ENCODE results near the gene SIAH2.
"Not testable (repeated sequence)": the region's sequence is repeated elsewhere in the genome, so short reads cannot be mapped to it uniquely, and the experiment has no call there.

The SIAH2 gene

GRCh38 chr3:150800722-150801121 is 37.8 kb upstream of the SIAH2 start:
- H3K4me3 ChIP-seq (ENCODE audit: low read depth, low read length): no peak overlapping the region
- no peak for DNase-seq (ENCODE audit: low read depth)
- TF ChIP-seq CTCF (conservative IDR thresholded peaks at IDR 0.05; ENCODE audit: low read depth, low read length): no peak

- DNase-seq (ENCODE audit: low read depth): peak; percentile 28
- H3K4me3 ChIP-seq (ENCODE audit: low read depth, low read length): no peak overlapping the region
- no peak for TF ChIP-seq CTCF (conservative IDR thresholded peaks at IDR 0.05; ENCODE audit: low read depth, low read length)
Observed at GRCh38 chr3:150798122-150798618, 35.2 kb upstream of the SIAH2 start.

GRCh38 chr3:150797155-150797554 is 34.2 kb upstream of the SIAH2 start:
- no peak for DNase-seq (ENCODE audit: low read depth)
- no peak overlapping the region for H3K4me3 ChIP-seq (ENCODE audit: low read depth, low read length)
- no peak for TF ChIP-seq CTCF (conservative IDR thresholded peaks at IDR 0.05; ENCODE audit: low read depth, low read length)

- not testable (repeated sequence) for H3K4me3 ChIP-seq (ENCODE audit: low read depth, low read length); DNase-seq (ENCODE audit: low read depth)
Observed at GRCh38 chr3:150796527-150796926, 33.6 kb upstream of the SIAH2 start.

- TF ChIP-seq CTCF (conservative IDR thresholded peaks at IDR 0.05; ENCODE audit: low read depth, low read length): no peak
- no peak overlapping the region for H3K4me3 ChIP-seq (ENCODE audit: low read depth, low read length)
- DNase-seq (ENCODE audit: low read depth): no peak
Observed at GRCh38 chr3:150793641-150794040, 30.7 kb upstream of the SIAH2 start.

- TF ChIP-seq CTCF (conservative IDR thresholded peaks at IDR 0.05; ENCODE audit: low read depth, low read length): no peak
- H3K4me3 ChIP-seq (ENCODE audit: low read depth, low read length): no peak overlapping the region
- DNase-seq (ENCODE audit: low read depth): no peak
Observed at GRCh38 chr3:150790629-150791028, 27.7 kb upstream of the SIAH2 start.

GRCh38 chr3:150789451-150789850 is 26.5 kb upstream of the SIAH2 start:
- TF ChIP-seq CTCF (conservative IDR thresholded peaks at IDR 0.05; ENCODE audit: low read depth, low read length): no peak
- no peak overlapping the region for H3K4me3 ChIP-seq (ENCODE audit: low read depth, low read length)
- no peak for DNase-seq (ENCODE audit: low read depth)
